ENCODE results near the gene DMD. TPM values are rescaled to one million over a fixed set of nuclear protein-coding genes. Genes with fewer than 3 reads are reported as not detected.

Gene DMD
- total RNA-seq, 1 experiment from 2014 or later = 47.2 TPM

DNA sequence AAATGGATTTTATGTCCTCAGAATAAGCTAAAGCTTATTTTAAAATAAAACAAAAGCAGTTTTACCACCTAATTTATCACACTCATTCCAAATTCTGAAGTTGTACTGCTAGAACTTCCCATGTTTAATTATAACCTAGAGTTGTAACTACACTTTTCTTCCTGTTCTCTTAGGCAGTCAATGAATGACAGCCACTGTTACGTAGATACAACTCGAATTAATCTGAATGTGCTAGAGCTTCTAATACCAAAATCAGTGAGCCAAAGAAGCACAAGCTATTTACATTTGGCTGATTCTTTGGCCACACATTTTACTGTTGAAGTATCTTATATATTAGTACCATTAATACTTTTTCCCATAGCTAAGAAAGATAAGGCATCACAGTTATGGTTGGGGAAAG, 2040.6 kb downstream of the DMD start:
- Histone ChIP-seq H3K4me3 (ENCODE audit: low read depth, low read length) (no peak overlapping the region), H3K27me3 (replicated peaks; ENCODE audit: control insufficient read depth, insufficient read depth, low read length) (no peaks in the 10 kb centered on the region), H3K36me3 (ENCODE audit: control insufficient read depth, insufficient read depth, low read length) (0 out of 2 replicates have a peak, but pooled peaks cover 2% of the 10 kb centered on the region), H3K9me3 (no peaks in the 10 kb centered on the region), H3K4me1 (peaks cover 3% of the 10 kb centered on the region; the same call in 1 of the 2 replicates)
- no peaks in the 10 kb centered on the region for H3K9me3 Mint-ChIP-seq (ENCODE audit: unreplicated experiment)
- H3K27ac Mint-ChIP-seq (ENCODE audit: unreplicated experiment) = no peak overlapping the region
- intact Hi-C loops (cut with micrococcal nuclease; ENCODE audit: unreplicated experiment) = no loop called here
- TF ChIP-seq, protein P1, sequence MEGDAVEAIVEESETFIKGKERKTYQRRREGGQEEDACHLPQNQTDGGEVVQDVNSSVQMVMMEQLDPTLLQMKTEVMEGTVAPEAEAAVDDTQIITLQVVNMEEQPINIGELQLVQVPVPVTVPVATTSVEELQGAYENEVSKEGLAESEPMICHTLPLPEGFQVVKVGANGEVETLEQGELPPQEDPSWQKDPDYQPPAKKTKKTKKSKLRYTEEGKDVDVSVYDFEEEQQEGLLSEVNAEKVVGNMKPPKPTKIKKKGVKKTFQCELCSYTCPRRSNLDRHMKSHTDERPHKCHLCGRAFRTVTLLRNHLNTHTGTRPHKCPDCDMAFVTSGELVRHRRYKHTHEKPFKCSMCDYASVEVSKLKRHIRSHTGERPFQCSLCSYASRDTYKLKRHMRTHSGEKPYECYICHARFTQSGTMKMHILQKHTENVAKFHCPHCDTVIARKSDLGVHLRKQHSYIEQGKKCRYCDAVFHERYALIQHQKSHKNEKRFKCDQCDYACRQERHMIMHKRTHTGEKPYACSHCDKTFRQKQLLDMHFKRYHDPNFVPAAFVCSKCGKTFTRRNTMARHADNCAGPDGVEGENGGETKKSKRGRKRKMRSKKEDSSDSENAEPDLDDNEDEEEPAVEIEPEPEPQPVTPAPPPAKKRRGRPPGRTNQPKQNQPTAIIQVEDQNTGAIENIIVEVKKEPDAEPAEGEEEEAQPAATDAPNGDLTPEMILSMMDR (IDR thresholded peaks at IDR 0.05; ENCODE audit: insufficient read depth in 1 of 2, low read depth in 1 of 2, low read length in 1 of 2, severe bottlenecking in 1 of 2, unreplicated experiment in 1 of 2) = no peak
- no peaks in the 10 kb centered on the region for H3K27me3 Mint-ChIP-seq (ENCODE audit: insufficient read depth, unreplicated experiment)
- CTCF ChIA-PET = no interaction called here
- POLR2A ChIA-PET = no interaction called here
- H3K36me3 Mint-ChIP-seq (ENCODE audit: insufficient read depth, unreplicated experiment) = peaks cover 21% of the 10 kb centered on the region
- H3K4me1 Mint-ChIP-seq (ENCODE audit: low read depth, unreplicated experiment) = peaks cover 10% of the 10 kb centered on the region
- no TSS peak for BruUV-seq (replicated peaks)
- H3K4me3 Mint-ChIP-seq (ENCODE audit: unreplicated experiment) = no peak overlapping the region
- no peak for DNase-seq

DNA sequence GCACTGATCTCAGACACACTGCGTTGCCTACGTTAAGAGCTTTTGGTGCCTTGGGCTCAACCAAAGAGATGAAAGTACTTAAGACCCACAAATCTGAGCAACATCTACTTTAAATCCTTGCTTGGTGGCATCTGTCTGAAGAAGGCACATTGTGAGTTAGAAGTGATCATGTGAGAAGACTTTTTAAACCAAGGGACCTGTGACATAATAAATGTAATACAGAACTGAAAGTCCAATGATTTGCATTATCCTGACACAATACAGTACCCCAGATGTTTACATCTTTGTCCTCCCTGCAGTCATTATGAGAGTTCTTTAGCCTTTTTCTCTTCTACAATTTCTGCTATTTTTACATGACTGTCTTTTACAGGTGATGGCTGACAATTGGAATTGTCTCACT, 2042.8 kb downstream of the DMD start:
- POLR2A ChIA-PET = no interaction called here
- Histone ChIP-seq H3K4me1 (peaks cover 12% of the 10 kb centered on the region), H3K9me3 (no peaks in the 10 kb centered on the region), H3K4me3 (ENCODE audit: low read depth, low read length) (no peak overlapping the region), H3K36me3 (ENCODE audit: control insufficient read depth, insufficient read depth, low read length) (peaks cover 2% of the 10 kb centered on the region; the same call in 1 of the 2 replicates), H3K27me3 (replicated peaks; ENCODE audit: control insufficient read depth, insufficient read depth, low read length) (no peaks in the 10 kb centered on the region)
- intact Hi-C loops (cut with micrococcal nuclease; ENCODE audit: unreplicated experiment) = no loop called here
- Mint-ChIP-seq H3K27ac (ENCODE audit: unreplicated experiment) (no peak overlapping the region), H3K4me3 (ENCODE audit: unreplicated experiment) (no peak overlapping the region), H3K9me3 (ENCODE audit: unreplicated experiment) (peaks cover 17% of the 10 kb centered on the region), H3K27me3 (ENCODE audit: insufficient read depth, unreplicated experiment) (no peaks in the 10 kb centered on the region), H3K4me1 (ENCODE audit: low read depth, unreplicated experiment) (peaks cover 21% of the 10 kb centered on the region), H3K36me3 (ENCODE audit: insufficient read depth, unreplicated experiment) (peaks cover 30% of the 10 kb centered on the region)
- DNase-seq = no peak
- BruUV-seq (replicated peaks) = no TSS peak
- TF ChIP-seq, protein P1 (IDR thresholded peaks at IDR 0.05; ENCODE audit: insufficient read depth in 1 of 2, low read depth in 1 of 2, low read length in 1 of 2, severe bottlenecking in 1 of 2, unreplicated experiment in 1 of 2) = no peak
- CTCF ChIA-PET = interaction anchor here (1.0 kb wide), 1 partner anchor 45 kb away, joined by 3 read pairs; no protein-coding TSS in a partner anchor

DNA sequence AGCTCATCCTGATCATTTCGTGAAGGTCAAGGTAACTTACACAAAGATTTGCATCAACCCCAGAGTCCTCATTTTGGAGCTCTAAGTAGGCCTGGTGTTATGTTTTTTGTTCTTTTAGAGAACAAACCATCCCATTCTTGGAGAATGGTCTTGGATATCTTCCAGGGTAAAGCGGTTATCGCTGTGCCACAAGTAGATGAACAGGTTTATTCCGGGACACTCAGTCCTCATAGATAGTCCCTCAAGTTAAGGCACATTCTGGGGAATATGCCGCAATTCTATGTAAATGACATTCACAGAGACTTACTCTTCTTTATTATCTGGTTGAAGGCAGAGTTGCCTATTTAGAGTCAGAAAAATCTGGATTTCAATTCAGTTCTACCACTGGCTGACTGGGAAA, 2044.5 kb downstream of the DMD start:
- Histone ChIP-seq H3K36me3 (ENCODE audit: control insufficient read depth, insufficient read depth, low read length) (peaks cover 2% of the 10 kb centered on the region; the same call in 1 of the 2 replicates), H3K9me3 (no peaks in the 10 kb centered on the region), H3K4me3 (ENCODE audit: low read depth, low read length) (no peak overlapping the region), H3K4me1 (peaks cover 12% of the 10 kb centered on the region), H3K27me3 (replicated peaks; ENCODE audit: control insufficient read depth, insufficient read depth, low read length) (no peaks in the 10 kb centered on the region)
- intact Hi-C loops (cut with micrococcal nuclease; ENCODE audit: unreplicated experiment) = no loop called here
- Mint-ChIP-seq H3K4me3 (ENCODE audit: unreplicated experiment) (no peak overlapping the region), H3K4me1 (ENCODE audit: low read depth, unreplicated experiment) (peaks cover 21% of the 10 kb centered on the region), H3K27ac (ENCODE audit: unreplicated experiment) (no peak overlapping the region), H3K9me3 (ENCODE audit: unreplicated experiment) (peaks cover 23% of the 10 kb centered on the region), H3K27me3 (ENCODE audit: insufficient read depth, unreplicated experiment) (no peaks in the 10 kb centered on the region), H3K36me3 (ENCODE audit: insufficient read depth, unreplicated experiment) (peaks cover 38% of the 10 kb centered on the region)
- no TSS peak for BruUV-seq (replicated peaks)
- TF ChIP-seq, protein P1 (IDR thresholded peaks at IDR 0.05; ENCODE audit: insufficient read depth in 1 of 2, low read depth in 1 of 2, low read length in 1 of 2, severe bottlenecking in 1 of 2, unreplicated experiment in 1 of 2) = no peak
- POLR2A ChIA-PET = no interaction called here
- DNase-seq = no peak
- CTCF ChIA-PET = no interaction called here

Measured in Caco-2 (cell line).